GM19463 (cell line): Measurements from ENCODE around the gene CTNNA3.

ENCODE experiments used
- ATAC-seq: cut with Tn5 transposase; IDR thresholded peaks from one replicate; pipeline ENCODE4 v1.9.1; 2021; ENCODE audit warnings: mild to moderate bottlenecking, moderate library complexity; ENCODE audit not compliant: unreplicated experiment

CTNNA3 gene

DNA sequence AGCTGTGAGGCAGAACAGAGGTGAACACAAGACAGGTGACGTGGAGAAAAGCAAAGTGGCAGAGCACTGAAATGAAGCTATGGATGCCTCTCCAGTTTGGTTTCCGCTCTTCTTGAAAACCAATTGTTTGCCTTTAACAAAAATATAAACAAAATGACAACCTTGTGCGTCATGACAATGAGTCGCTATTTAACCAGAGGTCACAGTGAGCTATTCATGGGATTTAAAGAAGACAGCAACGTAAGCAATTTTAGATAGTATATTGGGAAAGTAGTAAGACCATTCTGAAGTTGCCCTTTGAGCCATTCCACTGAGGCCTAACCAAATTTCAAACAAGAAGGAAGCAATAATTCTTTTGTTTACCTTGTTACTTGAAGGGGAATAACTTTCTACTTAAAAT is 785.3 kb downstream of the CTNNA3 start:
- ATAC-seq = no peak

- no peak for ATAC-seq
Observed at GRCh38 chr10:66892871-66893270, 803.1 kb downstream of the CTNNA3 start.

GRCh38 chr10:66888237-66888636 is 807.8 kb downstream of the CTNNA3 start:
- ATAC-seq = no peak

GRCh38 chr10:66886848-66887247 is 809.1 kb downstream of the CTNNA3 start:
- no peak for ATAC-seq

DNA sequence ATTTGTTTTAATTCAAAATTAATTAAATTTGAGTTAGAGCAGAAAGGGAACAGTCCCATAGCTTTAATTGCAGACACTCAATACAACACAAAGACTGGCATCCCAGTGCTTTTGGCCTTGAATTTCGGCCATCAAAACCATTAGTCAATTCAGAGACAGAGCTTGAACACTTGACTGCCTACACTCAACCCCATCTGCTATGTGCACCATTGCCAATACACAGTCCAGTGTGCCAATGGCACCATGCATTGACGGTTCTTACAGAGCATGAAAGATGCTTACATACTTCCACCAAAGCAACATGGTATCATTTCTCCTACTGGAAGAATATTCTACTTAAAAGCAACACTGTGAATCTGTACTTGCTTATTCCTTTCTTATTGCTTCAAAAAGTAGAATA is 813.7 kb downstream of the CTNNA3 start:
- no peak for ATAC-seq

DNA sequence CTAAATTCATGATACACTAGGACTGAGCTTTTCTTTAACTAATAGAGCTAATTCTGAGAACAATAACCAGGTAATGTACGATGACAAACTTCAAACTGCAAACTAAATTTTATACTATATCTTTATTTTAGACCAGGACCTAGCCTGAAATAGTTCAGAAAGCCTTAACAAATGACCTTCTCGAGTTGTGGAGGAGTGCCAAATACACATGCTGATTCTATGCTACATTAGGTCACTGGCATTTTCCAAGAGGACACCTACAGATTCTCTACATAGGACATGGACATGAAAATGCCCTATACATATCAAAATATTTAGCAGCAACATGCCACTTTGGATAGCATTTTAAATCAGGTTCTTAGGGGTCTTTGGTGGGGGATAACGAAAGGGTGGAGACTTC is 814.2 kb downstream of the CTNNA3 start:
- no peak for ATAC-seq

DNA sequence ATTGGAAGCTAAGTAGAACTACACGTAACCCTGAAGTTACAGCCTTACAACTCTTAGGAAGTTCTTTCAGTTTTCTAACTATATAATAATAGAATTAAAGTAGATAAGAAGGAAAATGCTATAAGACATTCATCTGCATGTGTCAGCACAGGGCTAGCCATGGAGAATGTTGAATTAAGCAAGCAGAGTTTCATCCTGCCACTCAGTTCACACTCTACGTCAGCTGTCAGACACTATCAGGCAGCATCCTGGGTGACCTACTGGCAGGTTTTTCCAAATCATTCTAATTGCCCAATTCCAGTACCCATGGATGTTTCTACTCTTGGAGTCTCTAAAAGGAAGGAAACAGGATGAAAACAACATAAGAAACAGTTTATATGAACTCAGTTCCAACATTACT is 815.2 kb downstream of the CTNNA3 start:
- no peak for ATAC-seq

- no peak for ATAC-seq
Observed at GRCh38 chr10:66880292-66880691, 815.7 kb downstream of the CTNNA3 start.

- no peak for ATAC-seq
Observed at GRCh38 chr10:66877361-66877760, 818.6 kb downstream of the CTNNA3 start.

DNA sequence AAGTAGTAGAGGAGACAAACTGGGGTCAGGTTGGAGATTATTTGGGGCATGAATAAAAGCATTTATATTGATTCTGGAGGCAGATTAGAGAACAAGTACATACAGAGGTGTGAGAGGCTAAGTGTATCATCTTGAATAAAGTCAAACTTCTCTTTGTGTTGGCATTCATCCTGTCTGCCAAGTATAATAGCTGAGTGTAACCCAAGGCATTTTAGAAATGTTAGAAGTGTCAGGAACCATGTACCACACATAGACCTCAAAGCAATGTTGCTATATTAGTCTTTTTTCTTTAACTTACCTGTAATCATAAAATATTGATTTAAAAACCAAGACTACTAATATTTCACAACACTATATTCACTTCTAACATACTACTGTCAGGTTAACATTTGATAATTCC is 826.4 kb downstream of the CTNNA3 start:
- no peak for ATAC-seq

- ATAC-seq = no peak
Observed at GRCh38 chr10:66862687-66863258, 833.2 kb downstream of the CTNNA3 start.

- no peak for ATAC-seq
Observed at GRCh38 chr10:66860376-66860945, 835.5 kb downstream of the CTNNA3 start.

DNA sequence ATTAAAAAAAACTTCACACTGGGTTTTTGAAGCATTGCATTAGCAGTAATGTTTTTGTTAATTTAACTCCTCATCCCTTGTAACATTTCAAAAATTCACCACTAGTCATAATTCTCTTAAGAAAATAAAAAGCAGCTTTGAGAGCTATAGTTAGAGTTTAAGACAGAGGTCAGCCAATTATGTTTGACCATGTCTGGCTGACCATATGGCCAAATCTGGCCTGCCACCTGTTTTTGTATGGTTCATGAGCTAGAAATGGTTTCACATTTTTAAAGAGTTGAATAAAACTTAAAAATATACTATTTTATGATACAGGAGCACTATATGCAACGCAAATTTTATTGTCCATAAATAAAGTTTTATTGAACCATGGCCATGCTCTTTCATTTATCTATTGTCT is 843.2 kb downstream of the CTNNA3 start:
- no peak for ATAC-seq

- ATAC-seq = no peak
Observed at GRCh38 chr10:66848856-66849255, 847.1 kb downstream of the CTNNA3 start.

DNA sequence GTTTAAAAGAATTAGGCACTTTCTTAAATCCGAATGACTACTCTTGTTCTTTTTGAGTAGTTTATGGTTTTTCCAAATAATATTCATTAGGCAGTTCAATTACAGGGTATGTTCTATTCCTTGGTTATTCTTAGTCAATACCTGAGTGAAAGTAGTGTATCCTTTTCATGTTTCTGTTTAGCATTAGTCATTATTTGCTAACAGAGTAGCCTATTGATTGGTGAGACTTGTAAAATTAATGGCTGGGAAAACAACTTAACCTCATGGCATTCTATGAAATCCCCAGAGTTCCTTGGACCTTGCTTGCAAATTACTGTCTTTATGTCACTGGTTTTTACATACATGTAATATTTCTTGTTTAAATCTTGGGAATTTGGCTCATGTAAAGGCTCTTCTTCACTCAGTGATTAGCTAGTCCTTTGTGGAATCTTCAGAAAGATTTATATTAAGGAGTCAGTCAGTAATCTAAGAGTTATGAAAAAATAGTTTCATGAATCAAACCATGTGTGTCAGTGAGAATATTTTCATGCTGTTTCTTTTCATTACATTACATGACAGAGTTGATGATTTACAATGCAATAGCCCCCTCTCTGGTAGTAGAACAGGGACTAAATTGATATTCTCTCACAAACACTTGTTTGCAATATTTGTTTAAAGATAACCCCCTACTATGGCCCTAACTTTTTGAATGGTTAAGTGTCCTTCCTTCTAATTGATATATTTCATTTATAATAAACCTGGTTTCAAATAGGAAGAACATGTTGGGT is 851.6 kb downstream of the CTNNA3 start:
- ATAC-seq = peak; percentile 45

DNA sequence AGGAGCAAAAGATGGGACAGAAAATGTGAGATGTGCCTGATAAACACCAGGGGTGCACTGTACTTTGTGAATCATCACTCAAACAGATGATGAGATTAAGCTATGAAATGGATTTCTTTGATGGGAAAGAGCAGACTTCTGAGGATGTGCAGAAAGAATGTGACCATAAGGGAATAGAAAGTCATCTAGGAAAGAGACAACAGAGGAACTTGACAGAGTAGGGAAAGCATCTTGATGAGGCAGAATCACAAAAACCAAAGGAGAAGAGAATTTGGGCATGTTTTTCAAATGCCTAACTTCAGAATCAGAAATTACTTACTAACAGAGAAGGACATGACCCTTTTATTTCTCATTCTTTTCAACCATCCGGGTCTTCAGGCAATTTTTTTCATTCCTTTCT is 852.6 kb downstream of the CTNNA3 start:
- no peak for ATAC-seq

DNA sequence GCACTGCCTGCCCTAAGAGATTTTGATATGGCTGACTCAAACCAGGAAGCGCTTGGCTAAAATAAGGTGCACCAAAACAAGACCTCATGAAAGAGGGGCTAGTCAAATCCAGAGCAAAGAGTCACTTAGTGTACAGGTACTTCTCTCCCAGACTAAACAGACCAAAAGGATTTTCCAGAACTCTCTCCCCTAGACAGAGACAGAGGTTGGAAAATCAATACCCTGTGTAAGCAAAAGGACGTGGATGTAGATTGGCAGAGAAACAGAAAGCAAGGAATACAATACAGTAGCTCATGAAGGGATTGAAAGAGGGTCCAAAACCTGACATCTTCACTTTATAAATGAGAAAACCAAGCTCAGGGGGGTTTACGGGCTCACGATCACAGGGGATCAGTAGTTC is 853.1 kb downstream of the CTNNA3 start:
- no peak for ATAC-seq

DNA sequence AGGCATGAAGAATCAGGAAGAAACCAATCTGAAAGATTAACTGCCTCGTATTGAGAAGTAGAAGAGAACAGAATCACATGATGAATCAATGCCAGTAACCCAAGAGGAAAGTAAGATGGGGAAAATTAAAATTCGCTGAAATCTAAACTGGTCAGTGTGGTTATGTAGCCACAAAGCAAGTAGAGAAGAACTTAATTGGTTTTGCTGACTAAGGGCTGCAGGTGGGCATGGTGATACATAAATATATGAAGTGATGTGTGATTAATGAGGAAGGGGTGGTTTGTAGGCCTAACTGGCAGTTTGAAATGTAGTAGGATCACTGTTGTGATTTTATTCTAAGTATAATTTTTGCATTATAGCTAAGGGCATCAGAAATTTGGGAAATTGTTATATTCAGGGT is 853.6 kb downstream of the CTNNA3 start:
- ATAC-seq = no peak

- ATAC-seq = no peak
Observed at GRCh38 chr10:66838656-66839055, 857.3 kb downstream of the CTNNA3 start.

GRCh38 chr10:66837990-66838389 is 858.0 kb downstream of the CTNNA3 start:
- ATAC-seq = no peak

- ATAC-seq = no peak
Observed at GRCh38 chr10:66837335-66837734, 858.7 kb downstream of the CTNNA3 start.

DNA sequence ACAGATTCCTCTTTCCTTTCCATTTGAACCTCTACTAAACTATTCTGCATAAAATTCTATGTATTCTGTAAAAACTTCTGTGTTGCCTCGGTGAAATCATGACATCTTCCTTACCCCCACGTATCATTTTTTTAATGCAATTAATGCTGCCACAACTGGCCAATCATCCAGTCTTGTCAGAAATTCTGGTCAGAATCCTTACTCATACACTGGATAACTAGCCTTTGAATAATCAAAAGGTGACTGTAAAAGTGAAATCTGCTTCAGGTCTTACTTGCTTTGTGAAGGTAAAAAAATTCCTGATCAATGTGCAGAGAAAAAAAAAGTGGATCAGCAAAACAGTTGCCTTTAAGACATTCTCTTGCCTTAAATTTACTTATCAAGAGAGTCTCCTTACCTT is 859.2 kb downstream of the CTNNA3 start:
- no peak for ATAC-seq
